GM20000 (cell line): ENCODE measurements around the gene TADA2A.

Source experiments
- DNase-seq: peaks from one replicate; pipeline ENCODE4 v3.0.0; 2012; ENCODE audit warnings: low spot score
- TF ChIP-seq, protein P1 (sequence below): IDR thresholded peaks from 2 replicates; pipeline ENCODE4 v1.5.1; 2012; ENCODE audit warnings: mild to moderate bottlenecking, control low read depth; ENCODE audit errors: extremely low read depth, missing control alignments

TADA2A gene

DNA sequence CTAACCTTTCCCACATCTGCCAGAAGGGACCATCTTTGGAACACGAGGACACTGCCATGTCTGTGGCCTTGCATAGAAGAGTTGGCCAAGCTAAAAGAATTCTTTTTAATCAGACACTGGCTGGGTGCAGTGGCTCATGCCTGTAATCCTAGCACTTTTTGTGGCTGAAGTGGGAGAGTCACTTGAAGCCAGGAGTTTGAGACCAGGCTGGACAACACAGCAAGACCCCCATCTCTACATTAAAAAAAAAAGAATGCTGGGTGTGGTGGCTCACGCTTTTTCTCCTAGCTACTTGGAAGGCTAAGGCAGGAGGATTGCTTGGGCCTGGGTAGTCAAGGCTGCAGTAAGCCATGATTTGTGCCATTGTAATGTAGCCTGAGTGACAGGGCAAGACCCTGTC is 73.7 kb downstream of the TADA2A start:
- DNase-seq = no peak
- TF ChIP-seq, protein P1, sequence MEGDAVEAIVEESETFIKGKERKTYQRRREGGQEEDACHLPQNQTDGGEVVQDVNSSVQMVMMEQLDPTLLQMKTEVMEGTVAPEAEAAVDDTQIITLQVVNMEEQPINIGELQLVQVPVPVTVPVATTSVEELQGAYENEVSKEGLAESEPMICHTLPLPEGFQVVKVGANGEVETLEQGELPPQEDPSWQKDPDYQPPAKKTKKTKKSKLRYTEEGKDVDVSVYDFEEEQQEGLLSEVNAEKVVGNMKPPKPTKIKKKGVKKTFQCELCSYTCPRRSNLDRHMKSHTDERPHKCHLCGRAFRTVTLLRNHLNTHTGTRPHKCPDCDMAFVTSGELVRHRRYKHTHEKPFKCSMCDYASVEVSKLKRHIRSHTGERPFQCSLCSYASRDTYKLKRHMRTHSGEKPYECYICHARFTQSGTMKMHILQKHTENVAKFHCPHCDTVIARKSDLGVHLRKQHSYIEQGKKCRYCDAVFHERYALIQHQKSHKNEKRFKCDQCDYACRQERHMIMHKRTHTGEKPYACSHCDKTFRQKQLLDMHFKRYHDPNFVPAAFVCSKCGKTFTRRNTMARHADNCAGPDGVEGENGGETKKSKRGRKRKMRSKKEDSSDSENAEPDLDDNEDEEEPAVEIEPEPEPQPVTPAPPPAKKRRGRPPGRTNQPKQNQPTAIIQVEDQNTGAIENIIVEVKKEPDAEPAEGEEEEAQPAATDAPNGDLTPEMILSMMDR = no peak

GRCh38 chr17:37481001-37481665 is 74.4 kb downstream of the TADA2A start:
- TF ChIP-seq, protein P1 = no peak
- no peak for DNase-seq

DNA sequence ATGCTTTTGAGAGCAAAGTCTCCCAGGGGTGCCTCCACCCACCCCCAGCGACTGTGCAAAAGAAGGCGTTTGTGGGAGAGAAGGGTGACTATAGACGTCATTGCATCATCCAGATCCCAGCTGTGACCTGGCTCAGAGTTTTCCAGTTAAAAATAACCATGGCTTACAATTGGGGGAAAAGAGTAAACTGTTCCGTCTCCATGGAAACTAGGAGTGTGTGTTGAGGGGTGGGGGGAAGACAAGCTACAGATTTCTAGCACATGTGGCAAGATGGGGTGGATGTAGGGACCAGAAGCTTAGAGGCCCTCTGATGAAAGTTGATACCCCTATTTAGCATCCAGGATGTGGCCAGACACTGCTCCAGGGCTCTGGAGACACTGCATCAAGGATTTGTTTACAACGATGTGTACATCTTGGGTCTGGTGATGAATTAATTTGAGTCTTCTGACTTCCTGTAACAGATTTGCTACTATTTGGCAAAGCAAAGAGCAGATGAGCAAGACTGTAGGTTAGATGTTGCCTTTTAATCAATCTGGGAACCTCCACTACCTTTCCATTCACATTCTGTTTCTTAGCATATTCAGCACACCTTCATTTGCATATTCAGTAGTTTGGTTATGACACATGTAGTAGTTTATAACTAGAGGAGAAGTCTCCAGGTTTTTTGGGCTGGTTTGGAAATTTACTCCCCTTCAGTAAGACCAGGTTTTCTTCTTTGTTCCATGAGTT is 76.8 kb downstream of the TADA2A start:
- peak; percentile 26 for DNase-seq
- TF ChIP-seq, protein P1 = no peak

GRCh38 chr17:37485938-37486570 is 79.4 kb downstream of the TADA2A start:
- DNase-seq = no peak
- TF ChIP-seq, protein P1 = no peak

DNA sequence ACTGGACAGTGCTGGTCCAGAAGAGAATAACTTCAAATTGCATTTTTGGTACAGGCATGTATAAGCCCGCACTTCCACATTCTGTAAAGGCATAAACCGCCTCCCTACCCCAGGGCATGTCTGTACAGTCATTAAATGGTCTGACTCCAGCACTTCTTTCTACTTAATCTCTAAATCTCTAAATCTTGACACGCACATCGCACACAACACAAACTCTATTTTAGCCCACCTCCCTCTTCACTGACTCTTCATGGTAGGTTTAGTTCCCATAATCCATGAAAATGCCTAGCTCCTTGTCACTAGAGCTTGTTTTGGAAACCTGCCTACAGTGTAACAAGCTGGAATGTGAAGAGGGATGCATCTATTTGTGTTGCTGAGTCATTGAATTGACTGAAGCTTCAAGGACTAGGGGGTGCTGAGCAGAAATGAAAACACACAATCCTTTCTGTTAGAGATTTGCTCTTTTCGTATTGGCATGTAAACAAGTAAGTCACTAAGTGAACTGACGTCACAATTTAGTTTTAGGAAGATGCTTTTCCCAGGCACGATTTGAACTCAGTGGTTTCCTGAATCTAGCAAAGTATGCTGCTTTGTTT is 81.4 kb downstream of the TADA2A start:
- no peak for DNase-seq
- TF ChIP-seq, protein P1 = no peak

DNA sequence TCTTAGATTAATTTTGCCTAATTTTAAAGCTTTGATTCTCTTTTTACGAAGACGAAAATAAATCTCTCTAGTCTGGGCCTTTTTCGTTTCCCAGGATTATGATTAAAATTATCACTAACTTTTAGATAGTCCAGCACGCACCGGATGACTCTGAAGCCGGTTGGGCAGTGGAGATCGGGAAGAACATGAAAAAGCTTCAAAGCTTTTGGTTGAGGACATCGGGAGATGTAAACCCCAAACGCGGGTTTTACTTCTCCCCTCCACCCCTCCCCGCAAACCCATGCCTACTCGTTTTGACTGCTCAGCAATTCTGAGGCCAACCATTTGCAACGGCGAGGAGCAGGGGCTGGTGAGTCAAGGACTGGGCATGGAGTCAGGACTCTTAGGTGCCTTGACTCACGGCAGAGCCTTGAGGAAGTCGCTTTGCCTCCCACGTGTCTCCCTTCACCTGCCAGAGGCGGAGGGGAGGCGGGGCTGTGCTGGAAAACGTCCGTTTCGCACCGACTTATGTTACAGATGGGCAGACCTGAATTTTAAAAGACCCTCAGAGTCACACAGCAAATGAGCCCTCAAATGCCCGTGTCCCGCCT is 82.0 kb downstream of the TADA2A start:
- TF ChIP-seq, protein P1 = no peak
- peak; percentile 61 for DNase-seq
